ENCODE measurements around the gene HASPIN. TPM values are rescaled to one million over a fixed set of nuclear protein-coding genes. Genes with fewer than 3 reads are reported as not detected.
"Not testable (repeated sequence)": the region's sequence is repeated elsewhere in the genome, so short reads cannot be mapped to it uniquely, and the experiment has no call there.

Gene HASPIN
- total RNA-seq, 2 donors from 2014 or later = 14.7 to 24.6 TPM

DNA sequence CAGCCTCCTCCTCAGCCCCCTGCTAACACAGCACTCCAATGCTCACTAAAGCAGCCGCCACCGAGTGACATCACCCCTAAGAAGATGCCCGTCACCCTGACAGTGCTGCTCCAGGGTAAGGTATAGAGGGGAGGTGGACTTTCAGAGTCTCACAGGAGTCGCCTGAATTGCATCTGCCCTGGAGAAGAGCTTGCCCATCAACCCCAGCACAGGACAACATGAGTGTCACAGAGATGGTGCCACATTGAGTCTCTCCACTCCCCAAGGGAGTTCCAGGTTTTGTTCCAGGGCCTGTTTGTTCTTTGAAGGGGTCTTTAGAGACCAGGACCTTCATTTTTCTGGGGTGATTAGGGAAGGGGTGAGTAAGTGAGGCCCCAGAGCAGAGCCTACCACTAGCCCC lies 25.6 kb upstream of the HASPIN start:
- Histone ChIP-seq H3K9me3 (ENCODE audit: control insufficient read depth, low read length) (peaks cover 8% of the 10 kb centered on the region), H3K27ac (ENCODE audit: low read depth, low read length) (no peak overlapping the region), H3K4me1 (ENCODE audit: control insufficient read depth, insufficient read depth, low read length) (no peaks in the 10 kb centered on the region), H3K9ac (ENCODE audit: extremely low read depth, low read length, poor library complexity, severe bottlenecking) (no peak overlapping the region), H3K36me3 (ENCODE audit: control insufficient read depth, insufficient read depth, low read length) (no peaks in the 10 kb centered on the region), H3K4me3 (ENCODE audit: low read length) (no peak overlapping the region), H3K27me3 (ENCODE audit: control insufficient read depth, insufficient read depth, low read length, poor library complexity, severe bottlenecking) (peaks cover 50% of the 10 kb centered on the region)
- no peak for TF ChIP-seq CTCF (conservative IDR thresholded peaks at IDR 0.05)
- H3K9me3 Mint-ChIP-seq = peaks cover 22% of the 10 kb centered on the region
- no peak overlapping the region for H3K27ac Mint-ChIP-seq
- WGBS, 2 experiments (ENCODE audit: insufficient coverage in 1 of 2, insufficient read length in 1 of 2) = 90 to 100% methylated on average over 2 to 4 of the region's 4 CpGs
- H3K4me3 Mint-ChIP-seq = no peak overlapping the region
- H3K4me1 Mint-ChIP-seq = no peaks in the 10 kb centered on the region
- peaks cover 4% of the 10 kb centered on the region for H3K36me3 Mint-ChIP-seq (ENCODE audit: low read depth)
- peaks cover 53% of the 10 kb centered on the region for H3K27me3 Mint-ChIP-seq (ENCODE audit: insufficient read depth)
- DNase-seq = no peak

- Histone ChIP-seq H3K4me1 (ENCODE audit: control insufficient read depth, insufficient read depth, low read length) (no peaks in the 10 kb centered on the region), H3K27ac (ENCODE audit: low read depth, low read length) (no peak overlapping the region), H3K4me3 (ENCODE audit: low read length) (no peak overlapping the region), H3K36me3 (ENCODE audit: control insufficient read depth, insufficient read depth, low read length) (no peaks in the 10 kb centered on the region), H3K27me3 (ENCODE audit: control insufficient read depth, insufficient read depth, low read length, poor library complexity, severe bottlenecking) (peaks cover 37% of the 10 kb centered on the region), H3K9ac (ENCODE audit: extremely low read depth, low read length, poor library complexity, severe bottlenecking) (no peak overlapping the region), H3K9me3 (ENCODE audit: control insufficient read depth, low read length) (peaks cover 8% of the 10 kb centered on the region)
- peaks cover 4% of the 10 kb centered on the region for H3K36me3 Mint-ChIP-seq (ENCODE audit: low read depth)
- WGBS, 2 experiments (ENCODE audit: insufficient coverage in 1 of 2, insufficient read length in 1 of 2) = 69 to 96% methylated on average over 4 of the region's 4 CpGs
- H3K4me3 Mint-ChIP-seq = no peak overlapping the region
- H3K4me1 Mint-ChIP-seq = no peaks in the 10 kb centered on the region
- no peak for TF ChIP-seq CTCF (conservative IDR thresholded peaks at IDR 0.05)
- H3K27me3 Mint-ChIP-seq (ENCODE audit: insufficient read depth) = peaks cover 37% of the 10 kb centered on the region
- no peak overlapping the region for H3K27ac Mint-ChIP-seq
- no peak for DNase-seq
- H3K9me3 Mint-ChIP-seq = peaks cover 22% of the 10 kb centered on the region
These were observed 23.8 kb upstream of the HASPIN start for GRCh38 chr17:3699951-3700350.

- H3K4me1 ChIP-seq (ENCODE audit: control insufficient read depth, insufficient read depth, low read length); H3K4me3 Mint-ChIP-seq; H3K9me3 ChIP-seq (ENCODE audit: control insufficient read depth, low read length); H3K27ac ChIP-seq (ENCODE audit: low read depth, low read length); H3K36me3 ChIP-seq (ENCODE audit: control insufficient read depth, insufficient read depth, low read length); H3K9ac ChIP-seq (ENCODE audit: extremely low read depth, low read length, poor library complexity, severe bottlenecking); H3K4me3 ChIP-seq (ENCODE audit: low read length); DNase-seq; H3K4me1 Mint-ChIP-seq; H3K27ac Mint-ChIP-seq; H3K36me3 Mint-ChIP-seq (ENCODE audit: low read depth): not testable (repeated sequence)
- Mint-ChIP-seq H3K9me3 (peaks cover 22% of the 10 kb centered on the region), H3K27me3 (ENCODE audit: insufficient read depth) (peaks cover 17% of the 10 kb centered on the region)
- 89 to 90% methylated on average over 7 of the region's 7 CpGs for WGBS, 2 experiments (ENCODE audit: insufficient coverage in 1 of 2, insufficient read length in 1 of 2)
- H3K27me3 ChIP-seq (ENCODE audit: control insufficient read depth, insufficient read depth, low read length, poor library complexity, severe bottlenecking) = peaks cover 15% of the 10 kb centered on the region
These were observed 21.6 kb upstream of the HASPIN start for GRCh38 chr17:3702041-3702539.

All from endodermal cell (in vitro differentiated cells).